CD4-positive, alpha-beta T cell treated with Interleukin-6 for 4 hours (primary cell): ENCODE measurements around the gene AKR1C2.
"Not testable (repeated sequence)": the region's sequence is repeated elsewhere in the genome, so short reads cannot be mapped to it uniquely, and the experiment has no call there.

Experiments
- DNase-seq: peaks from one replicate; pipeline ENCODE4 v3.0.0-alpha.2; 2020; ENCODE audit warnings: mixed read lengths

AKR1C2 gene

DNA sequence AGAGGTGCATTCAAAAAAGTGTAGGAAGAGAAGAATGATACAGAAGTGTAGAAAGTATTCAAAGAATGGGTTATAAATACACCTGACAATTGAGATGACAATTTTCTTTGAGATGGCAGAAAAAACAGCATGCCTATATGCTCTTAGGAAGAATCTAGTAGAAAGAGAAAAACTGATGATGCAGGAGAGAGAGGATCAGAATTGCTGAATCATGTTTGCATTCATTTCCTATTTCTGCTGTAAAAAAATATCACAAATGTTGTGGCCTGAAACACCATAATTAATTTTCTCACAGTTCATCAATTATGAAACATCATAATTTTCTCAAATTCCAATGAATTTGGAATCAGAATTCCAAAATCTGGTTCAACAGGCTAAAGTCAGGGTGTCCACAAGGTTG lies 50.3 kb downstream of the AKR1C2 start:
- DNase-seq: no peak

DNA sequence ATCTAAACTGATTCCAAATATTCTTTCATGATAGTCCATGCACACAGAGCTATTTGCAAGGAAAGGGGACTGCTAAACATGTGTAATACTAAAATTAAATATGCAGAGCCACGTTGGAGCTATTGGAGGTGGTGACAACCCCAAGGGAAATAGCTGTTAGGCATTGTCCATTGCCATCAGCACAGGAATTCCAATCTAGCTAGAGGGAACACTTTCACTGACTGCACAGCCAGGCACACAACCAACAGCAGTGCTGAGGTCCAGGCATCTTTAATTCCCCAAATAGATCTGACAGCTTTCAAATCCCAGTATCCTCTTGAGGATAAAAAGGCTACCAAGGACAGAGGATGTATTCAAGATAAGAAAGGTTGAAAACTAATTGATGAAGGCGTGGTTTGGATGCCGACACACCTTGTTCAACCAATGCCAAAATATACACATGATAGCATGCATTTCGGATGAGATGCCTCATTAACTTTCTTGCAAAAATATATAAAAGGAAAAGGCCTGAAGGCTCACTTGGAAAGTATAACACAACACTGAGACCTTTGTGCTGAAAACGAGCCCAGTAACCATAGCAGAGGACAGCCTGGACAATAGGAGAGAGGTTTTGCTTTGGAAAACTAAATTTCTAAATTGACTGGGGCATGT lies 52.0 kb downstream of the AKR1C2 start:
- not testable (repeated sequence) for DNase-seq

DNA sequence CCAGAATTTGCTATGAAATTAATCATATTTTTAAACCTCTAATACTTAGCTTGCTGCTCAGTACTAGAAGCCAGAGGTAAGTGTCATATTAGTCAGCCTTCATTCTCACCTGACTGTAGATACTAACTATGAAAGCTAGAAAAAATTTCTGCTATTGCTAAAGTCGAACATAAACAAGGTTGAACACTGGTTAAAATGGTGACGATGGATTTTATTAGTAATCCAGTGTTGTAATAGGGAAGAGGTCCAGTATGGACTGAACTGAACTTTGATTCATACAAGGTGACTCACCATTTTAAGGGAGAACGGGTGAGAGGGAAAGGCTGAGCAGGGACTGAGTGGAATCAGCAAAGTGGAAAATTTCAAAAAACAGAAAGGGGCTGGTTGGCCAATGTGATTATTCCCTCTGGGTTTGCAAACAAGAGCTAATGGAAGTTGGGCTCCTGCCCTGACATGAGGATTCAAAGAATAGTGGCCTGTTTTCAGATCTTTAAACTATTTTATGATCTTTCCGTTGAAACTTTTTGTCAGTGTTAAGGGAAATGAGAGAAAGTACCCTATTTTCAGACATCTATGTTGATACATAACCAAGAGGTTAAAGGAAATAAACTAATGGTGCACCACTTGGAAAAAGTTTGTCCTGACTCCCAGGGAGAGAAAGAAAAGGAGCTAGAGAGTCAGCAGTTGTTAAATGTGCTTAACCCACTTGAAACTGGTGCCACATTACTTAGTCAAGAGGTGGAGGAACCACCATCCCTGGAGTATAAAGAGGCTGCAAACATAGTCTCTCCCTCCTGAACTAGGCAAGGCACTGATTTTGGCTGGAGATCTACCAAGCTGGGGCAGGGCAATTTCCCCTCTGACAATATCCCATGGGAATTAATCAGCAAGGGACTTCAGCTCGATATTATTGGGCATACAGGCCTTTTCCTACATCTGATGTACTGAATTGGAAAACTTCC lies 55.7 kb downstream of the AKR1C2 start:
- no peak for DNase-seq

DNA sequence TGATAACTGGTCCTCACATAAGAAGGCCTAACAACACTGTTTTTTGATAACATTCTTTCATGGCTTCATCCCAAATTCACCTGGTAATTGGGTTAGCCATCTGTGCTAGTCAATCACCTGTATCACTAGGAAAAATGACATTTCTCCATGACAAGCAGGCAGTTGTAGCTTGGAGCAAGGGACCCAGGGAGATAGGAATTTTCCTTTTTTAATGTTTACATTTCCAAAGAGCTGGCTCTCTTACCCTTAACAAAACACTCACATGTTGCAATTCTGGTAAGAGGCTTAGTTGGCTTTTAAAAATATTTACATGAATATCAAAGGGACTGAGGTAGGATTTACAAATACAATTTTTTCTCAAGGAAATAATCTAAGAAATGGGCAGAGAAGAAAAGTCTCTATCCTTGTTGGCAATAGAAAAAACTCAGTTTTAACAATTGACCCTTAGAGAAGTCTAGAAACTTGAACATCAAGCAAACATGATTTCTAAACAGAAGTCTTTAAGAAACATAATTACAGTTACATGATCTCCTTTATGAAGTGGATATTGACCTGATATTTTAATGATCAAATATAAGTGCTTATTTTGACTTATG lies 56.5 kb downstream of the AKR1C2 start:
- DNase-seq: no peak

DNA sequence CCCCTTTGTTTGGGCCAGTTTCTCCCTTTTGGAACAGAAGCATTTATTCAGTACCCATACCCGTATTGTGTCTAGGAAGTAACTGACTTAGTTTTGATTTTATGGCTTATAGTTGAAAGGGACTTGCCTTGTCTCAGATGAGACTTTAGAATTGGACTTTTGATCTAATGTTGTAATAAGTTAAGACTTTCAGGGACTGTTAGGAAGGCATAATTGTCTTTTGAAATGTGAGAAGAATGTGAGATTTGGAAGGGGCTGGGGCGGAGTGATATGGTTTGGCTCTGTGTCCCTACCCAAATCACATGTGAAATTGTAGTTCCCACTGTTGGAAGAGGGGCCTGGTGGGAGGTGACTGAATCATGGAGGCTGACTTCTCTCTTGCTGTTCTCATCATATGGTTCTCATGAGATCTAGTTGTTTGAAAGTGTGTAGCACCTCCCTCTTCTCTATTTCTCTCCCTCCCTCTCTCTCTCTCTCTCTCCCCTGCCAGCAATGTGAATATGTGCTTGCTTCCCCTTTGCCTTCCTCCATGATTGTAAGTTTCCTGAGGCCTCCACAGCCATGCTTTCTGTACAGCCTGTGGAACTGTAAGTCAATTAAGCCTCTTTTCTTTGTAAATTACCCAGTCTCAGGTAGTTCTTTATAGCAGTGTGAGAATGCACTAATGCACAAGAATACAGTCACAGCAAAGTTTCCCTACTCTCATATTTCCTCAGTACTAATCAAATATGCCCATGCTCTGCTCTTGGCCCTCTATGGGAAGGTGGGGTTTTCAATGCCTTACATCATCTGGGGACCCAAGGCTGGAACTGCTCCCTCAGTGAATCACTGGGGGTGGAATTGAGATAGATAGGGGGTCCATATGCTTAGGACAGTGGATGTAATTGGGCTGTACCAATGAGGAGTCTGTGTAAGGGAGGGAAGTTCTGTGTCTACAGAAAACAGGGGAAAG lies 57.6 kb downstream of the AKR1C2 start:
- DNase-seq: no peak

DNA sequence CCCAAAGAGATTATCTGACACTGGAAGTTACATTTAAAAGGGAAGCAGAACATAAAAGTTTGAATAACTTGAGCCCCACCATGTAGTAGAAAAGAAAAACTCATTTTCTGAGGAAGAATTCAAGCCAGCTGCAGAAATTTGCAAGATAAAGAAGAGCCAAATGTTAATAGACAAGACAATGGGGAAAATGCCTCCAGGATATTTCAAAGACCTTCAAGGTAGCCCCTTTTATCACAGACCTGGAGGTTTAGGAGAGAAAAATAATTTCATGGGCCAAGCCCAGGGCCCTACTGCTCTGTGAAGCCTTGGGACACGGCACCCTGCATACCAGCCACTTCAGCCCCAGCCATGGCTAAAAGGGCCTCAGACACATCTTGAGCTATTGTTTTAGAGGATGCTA lies 58.8 kb downstream of the AKR1C2 start:
- DNase-seq: no peak

DNA sequence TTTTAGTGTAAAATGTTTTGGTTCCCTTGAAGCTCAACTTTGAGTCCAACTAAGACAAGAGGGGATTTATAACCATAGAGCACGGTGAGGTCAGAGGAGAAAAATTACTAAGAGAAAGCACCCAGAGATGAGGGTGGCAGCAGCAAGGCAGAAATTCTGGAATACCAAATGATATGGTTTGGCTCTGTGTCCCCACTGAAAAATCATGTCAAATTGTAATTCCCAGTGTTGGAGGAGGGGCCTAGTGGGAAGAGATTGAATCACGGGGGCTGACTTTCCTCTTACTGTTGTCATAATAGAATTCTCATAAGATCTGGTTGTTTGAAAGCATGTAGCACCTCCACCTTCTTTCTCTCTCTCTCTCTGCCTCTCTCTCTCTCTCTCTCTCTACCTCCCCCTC lies 59.8 kb downstream of the AKR1C2 start:
- no peak for DNase-seq

DNA sequence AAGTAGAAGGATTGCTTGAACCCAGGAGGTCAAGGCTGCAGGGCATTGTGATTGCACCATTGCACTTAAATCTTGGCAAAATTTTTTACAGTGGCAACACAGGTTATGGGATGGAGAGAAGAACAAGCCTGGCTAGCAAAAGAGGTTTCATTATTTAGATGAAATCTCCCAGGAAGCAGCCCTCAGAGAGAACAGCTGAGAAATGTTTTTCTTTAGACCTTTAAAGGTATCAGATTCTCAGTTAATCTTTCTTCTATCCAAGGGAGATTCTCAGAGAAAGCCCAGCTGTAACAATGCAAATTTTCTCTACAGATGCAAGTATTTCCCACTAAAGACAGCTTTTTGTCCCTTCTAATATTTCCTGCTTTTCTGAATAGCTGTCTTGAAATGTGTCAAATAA lies 60.2 kb downstream of the AKR1C2 start:
- DNase-seq: not testable (repeated sequence)

DNA sequence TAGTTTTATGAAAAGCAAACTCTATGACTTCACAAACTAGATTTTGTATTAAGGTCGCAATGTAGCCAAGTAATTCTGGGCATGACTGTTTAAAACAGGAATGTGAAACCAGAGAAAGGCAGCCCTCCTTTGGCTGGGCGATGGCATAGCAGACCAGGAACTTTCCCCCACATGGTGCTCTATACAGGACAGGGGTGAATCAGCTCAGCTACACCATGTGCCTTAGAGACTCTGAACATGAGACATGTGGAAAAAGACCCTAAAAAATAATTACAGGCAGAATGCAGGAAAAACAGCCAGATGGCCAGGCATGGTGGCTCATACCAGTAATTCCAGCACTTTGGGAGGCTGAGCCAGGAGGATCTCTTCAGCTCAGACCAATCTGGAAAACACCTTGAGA lies 60.7 kb downstream of the AKR1C2 start:
- not testable (repeated sequence) for DNase-seq

DNA sequence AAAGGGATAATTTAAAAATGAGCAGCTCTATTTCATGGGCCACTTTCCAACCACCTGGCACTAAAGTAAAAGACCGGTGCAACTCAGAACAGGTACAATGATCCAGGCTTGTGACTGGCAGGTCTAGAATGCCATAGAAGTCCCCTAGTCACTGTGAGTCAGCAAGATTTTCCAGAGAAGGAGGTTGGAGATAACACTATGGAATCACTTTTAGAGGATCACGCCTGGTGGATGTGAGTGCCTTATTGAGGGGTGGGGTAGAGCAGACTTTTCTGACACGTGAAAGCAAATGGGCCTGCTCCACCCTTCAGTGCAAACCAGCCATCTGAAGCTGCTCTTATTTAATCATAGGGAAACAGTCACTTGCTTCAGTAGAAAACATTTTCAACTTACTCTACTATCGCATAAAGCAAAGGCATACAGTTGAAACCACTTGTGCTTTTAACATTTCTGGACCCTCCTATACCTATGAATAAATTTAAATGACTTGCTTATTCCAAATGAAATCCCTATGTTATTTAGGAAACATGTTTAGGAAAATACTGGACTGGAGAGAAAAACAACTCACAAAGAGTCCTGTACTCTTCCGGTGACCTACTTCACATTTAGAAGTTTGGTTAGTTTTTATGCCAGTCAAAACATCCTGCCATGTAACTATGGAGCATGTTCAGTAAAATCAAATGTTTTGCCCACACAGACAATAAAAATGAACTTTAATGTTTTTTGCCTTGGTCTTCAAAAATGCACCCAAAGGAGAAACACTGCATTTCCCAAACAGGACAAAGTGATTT lies 61.9 kb downstream of the AKR1C2 start:
- DNase-seq: no peak

DNA sequence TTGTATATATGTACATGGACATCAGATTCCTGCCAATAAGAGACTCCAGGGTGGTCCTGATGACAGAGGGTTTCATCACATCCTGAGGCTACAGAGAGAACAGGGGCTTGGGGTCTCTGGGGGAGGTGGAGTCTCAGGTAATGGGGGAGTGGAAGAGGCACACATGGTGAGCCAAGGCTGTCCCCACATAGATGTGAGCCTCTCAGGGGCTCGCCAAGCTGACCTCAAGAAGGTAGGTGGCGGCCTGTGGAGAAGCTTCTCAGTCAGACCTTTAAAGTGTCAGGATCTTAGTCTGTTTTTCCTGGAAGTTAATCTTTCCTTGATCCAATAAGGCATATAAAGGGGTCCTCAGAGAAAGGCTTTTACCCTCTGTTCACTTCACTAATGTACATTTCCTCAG lies 62.7 kb downstream of the AKR1C2 start:
- DNase-seq: not testable (repeated sequence)

DNA sequence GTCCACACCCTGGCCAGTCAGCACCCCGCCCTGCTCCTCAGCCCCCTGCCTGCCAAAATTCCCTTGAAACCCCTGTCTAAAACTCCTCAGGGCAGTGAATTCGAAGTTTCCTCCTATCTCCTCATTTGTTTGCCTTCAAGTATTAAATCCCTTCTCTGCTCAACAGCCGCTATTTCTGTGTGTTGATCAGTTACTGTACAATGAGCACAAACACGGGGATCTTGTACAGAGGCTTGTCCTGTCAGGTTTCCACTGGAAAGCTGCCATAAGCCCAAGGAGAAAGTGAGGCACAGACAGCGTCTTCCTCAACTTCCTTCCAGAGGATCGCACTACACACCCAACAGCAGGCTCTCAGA lies 63.6 kb downstream of the AKR1C2 start:
- DNase-seq: not testable (repeated sequence)

DNA sequence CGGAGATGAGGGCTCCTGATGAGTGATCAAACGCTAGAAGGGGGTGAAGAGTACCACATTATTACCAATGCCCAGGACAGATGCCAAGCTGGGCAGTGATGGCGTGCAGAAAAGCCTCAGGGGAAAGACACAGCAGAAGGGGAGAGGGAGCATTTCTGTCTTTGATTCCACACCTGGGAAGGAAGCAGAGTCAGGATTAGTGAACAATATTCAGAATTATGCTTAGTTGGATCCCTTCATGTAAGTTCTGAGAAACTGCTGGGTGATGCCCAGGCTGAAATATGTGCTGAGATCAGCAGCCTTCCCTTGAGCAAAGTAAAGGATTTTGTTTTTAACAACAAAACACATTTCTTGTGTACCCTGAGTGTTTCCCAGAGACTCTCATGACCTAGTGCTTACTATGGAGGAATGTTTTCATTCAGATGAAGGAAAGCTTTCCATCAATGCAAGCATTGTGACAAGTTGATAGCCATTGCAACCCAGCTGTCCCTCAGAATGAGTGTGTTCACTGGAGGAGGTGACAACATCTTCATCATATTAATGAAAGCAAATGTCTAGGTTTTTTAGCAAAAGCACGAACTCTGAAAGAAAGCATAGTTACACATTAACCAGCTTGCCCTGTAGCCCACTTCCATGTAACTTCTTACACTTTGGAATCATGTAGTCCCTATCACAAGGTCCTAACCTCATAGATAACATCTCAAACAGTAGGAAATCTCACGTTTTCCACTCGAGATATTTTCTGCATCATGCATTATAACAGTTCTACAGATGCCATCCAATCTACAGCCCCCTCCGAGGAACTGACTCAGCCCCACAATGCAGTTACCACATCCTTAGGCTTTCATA lies 64.2 kb downstream of the AKR1C2 start:
- DNase-seq: no peak
